Body of pancreas (tissue), 4 donors: ENCODE data around the gene PAK5. TPM values are rescaled to one million over a fixed set of nuclear protein-coding genes. Genes with fewer than 3 reads are reported as not detected.
A peak's percentile ranks its signal among the peaks of the same experiment; 100 is the strongest.

Experiments
- ATAC-seq: fragments of 150-250 bp; one replicate; pipeline ENCODE4 v1.9.1; 2016
- DNase-seq, 4 donors: peaks; one replicate each; pipeline ENCODE4 v3.0.0-alpha.2; 2019
- H3K27ac ChIP-seq, 4 donors: fragments of 200-600 bp; sonication (generic); 1 replicate in 3 of 4; 2 replicates in 1 of 4; pipeline versions ENCODE4 v1.5.1 to v1.6.1; 2016 to 2019; ENCODE audit warnings: mild to moderate bottlenecking in 1 of 4, mixed read lengths in 1 of 4, moderate library complexity in 1 of 4
- H3K27me3 ChIP-seq, 2 donors: fragments of 200-600 bp; sonication (generic); one replicate each; pipeline ENCODE4 v1.6.0; 2016; ENCODE audit warnings: mild to moderate bottlenecking in 1 of 2
- H3K36me3 ChIP-seq, 2 donors: fragments of 200-600 bp; sonication (generic); replicated peaks in 1 of 2; 2 replicates each; pipeline ENCODE4 v1.5.1; 2016; ENCODE audit warnings: low read depth in 2 of 2; ENCODE audit not compliant: insufficient read depth in 1 of 2
- H3K4me1 ChIP-seq: fragments of 200-600 bp; sonication (generic); one replicate; pipeline ENCODE4 v1.6.0; 2016
- H3K4me3 ChIP-seq, 2 donors: fragments of 200-600 bp; sonication (generic); 1 replicate in 1 of 2; 2 replicates in 1 of 2; pipeline ENCODE4 v1.5.1; 2016 to 2019
- H3K9me3 ChIP-seq, 3 donors: fragments of 200-600 bp; sonication (generic); 1 replicate in 2 of 3; 2 replicates in 1 of 3; pipeline ENCODE4 v1.5.1; 2016
- POLR2A ChIP-seq, 3 donors: fragments of 450-650 bp; IDR thresholded peaks; one replicate each; pipeline ENCODE4 v1.6.1; 2016; ENCODE audit warnings: antibody characterized with exemption in 3 of 3, mild to moderate bottlenecking in 2 of 3
- WGBS, 2 donors: methylation state at CpG; one replicate each; pipeline ENCODE4 v1.1.5; 2017; 5-methylcytosine and 5-hydroxymethylcytosine counted together
- intact Hi-C: fragments of 100-400 bp; cut with DNase I; formaldehyde crosslinking; loops from one replicate; pipeline ENCODE4 v1.15.1; 2023
- total RNA-seq, 2 donors: library from RNA; depleted of rRNA; stranded (reverse); fragments of >200 nt; gene quantifications; one replicate each; pipeline ENCODE4 v1.1.0, GENCODE V29; 2016
- TF ChIP-seq, protein P1 (sequence below), 7 experiments: fragments of 450-650 bp in 4 of 7; fragments of 200-600 bp in 3 of 7; sonication (generic) in 3 of 7; IDR thresholded peaks; one replicate each; pipeline ENCODE4 v1.5.1; 2016 to 2019; ENCODE audit warnings: antibody characterized with exemption in 7 of 7

The PAK5 gene
- total RNA-seq, 2 donors from 2014 or later, result 0.33 to 0.52 TPM

DNA sequence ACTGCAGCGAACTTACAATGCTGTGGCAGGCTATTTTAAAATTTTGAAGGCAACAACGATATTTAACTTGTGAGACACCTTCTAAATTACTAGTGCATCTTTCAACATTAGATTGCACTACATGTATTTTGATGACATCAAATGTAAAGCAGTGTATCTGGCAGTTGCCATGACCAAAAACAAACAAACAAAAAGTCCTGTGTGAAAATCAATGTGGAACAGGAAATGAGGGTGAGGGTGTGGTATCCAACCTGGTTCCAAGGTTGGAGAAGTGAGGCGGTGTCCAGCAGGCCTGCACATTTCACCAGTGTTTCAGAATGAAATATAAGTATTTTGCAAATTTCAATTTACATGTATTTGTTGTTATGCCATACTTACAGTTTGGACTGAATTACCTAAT lies 212.5 kb downstream of the PAK5 start:
- H3K27ac ChIP-seq, result no peak overlapping the region
- TF ChIP-seq, protein P1, sequence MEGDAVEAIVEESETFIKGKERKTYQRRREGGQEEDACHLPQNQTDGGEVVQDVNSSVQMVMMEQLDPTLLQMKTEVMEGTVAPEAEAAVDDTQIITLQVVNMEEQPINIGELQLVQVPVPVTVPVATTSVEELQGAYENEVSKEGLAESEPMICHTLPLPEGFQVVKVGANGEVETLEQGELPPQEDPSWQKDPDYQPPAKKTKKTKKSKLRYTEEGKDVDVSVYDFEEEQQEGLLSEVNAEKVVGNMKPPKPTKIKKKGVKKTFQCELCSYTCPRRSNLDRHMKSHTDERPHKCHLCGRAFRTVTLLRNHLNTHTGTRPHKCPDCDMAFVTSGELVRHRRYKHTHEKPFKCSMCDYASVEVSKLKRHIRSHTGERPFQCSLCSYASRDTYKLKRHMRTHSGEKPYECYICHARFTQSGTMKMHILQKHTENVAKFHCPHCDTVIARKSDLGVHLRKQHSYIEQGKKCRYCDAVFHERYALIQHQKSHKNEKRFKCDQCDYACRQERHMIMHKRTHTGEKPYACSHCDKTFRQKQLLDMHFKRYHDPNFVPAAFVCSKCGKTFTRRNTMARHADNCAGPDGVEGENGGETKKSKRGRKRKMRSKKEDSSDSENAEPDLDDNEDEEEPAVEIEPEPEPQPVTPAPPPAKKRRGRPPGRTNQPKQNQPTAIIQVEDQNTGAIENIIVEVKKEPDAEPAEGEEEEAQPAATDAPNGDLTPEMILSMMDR (IDR thresholded peaks at IDR 0.05), result no peak
- TF ChIP-seq POLR2A (IDR thresholded peaks at IDR 0.05), result no peak
- no peaks in the 10 kb centered on the region for H3K9me3 ChIP-seq
- no peak overlapping the region for H3K4me3 ChIP-seq
- WGBS, 2 donors, result 65 to 72% methylated on average over 3 of the region's 3 CpGs
- no peaks in the 10 kb centered on the region for H3K4me1 ChIP-seq
- ATAC-seq (peak; percentile 42), DNase-seq (no peak)
- intact Hi-C loops, result no loop called here
- no peaks in the 10 kb centered on the region for H3K27me3 ChIP-seq
- no peaks in the 10 kb centered on the region for H3K36me3 ChIP-seq

DNA sequence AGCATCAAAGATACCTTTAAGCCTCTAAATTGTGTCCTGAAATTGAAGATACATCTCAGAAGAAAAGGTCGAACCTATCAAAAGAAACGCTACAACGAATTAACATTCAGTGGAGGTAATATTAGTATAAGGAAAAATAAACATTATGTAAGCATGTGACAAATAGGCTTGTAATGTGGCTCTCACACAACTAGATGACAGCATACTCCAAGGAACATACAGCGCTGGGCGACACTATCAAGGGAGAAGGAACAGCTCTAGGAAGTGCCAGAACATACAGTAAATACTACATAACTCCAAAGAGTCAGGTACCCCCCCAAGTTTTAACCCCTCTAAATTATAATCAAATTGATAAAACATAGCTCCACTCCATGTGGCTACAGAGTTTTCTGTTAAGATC lies 220.9 kb downstream of the PAK5 start:
- no peak for TF ChIP-seq POLR2A (IDR thresholded peaks at IDR 0.05)
- TF ChIP-seq, protein P1 (IDR thresholded peaks at IDR 0.05), result peak; percentile 38 to 95 (median 93)
- no peaks in the 10 kb centered on the region for H3K27me3 ChIP-seq
- no peak overlapping the region for H3K4me3 ChIP-seq
- H3K4me1 ChIP-seq, result peaks cover 11% of the 10 kb centered on the region
- H3K36me3 ChIP-seq, result no peaks in the 10 kb centered on the region
- 8 to 14% methylated on average over 5 of the region's 5 CpGs for WGBS, 2 donors
- intact Hi-C loops, result loop anchor here (5.0 kb wide), 1 partner anchor 294 kb away; no protein-coding TSS in a partner anchor
- peak; percentile 59 to 77 (median 73) for DNase-seq
- ATAC-seq, result peak; percentile 95
- H3K27ac ChIP-seq, result no peak overlapping the region
- no peaks in the 10 kb centered on the region for H3K9me3 ChIP-seq

DNA sequence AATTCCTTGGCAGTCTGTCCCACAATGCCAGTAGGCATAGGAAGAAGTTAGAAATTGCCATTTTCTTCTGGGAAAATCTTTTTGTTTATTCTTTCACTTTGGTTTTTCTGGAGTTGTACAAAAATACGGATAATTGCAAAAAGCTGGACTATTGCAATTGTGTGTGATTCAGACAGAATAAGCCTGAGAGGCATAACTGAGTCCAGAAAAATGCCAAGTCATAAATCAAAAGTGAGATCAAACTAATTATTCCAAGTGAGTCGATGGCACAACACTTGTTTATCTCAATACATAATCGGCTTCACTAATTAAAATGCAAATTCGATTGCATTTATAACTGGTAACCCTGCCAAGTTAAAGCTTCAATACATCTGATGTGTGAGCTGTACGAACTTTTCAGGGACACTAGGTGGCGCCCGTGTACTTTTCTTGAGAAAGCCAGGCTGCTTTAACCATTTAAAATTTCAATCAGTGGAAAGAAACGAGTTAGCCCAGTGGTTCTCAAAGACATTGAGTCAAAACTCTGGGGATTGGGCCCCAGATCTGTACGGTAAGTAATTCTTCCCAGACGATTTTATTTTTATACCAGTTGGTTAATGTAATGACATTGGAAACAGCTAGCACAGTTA lies 221.9 kb downstream of the PAK5 start:
- Histone ChIP-seq H3K36me3 (no peaks in the 10 kb centered on the region), H3K4me3 (no peak overlapping the region), H3K27me3 (no peaks in the 10 kb centered on the region), H3K27ac (no peak overlapping the region), H3K9me3 (no peaks in the 10 kb centered on the region), H3K4me1 (peaks cover 11% of the 10 kb centered on the region)
- DNase-seq (peak; percentile 74 to 82 (median 79)), ATAC-seq (peak; percentile 73)
- WGBS, 2 donors, result 3 to 4% methylated on average over 10 of the region's 10 CpGs
- intact Hi-C loops, result loop anchor here (5.0 kb wide), 1 partner anchor 295 kb away; no protein-coding TSS in a partner anchor
- TF ChIP-seq POLR2A (IDR thresholded peaks at IDR 0.05), result no peak
- TF ChIP-seq, protein P1 (IDR thresholded peaks at IDR 0.05), result peak; percentile 71 to 92 (median 84)

DNA sequence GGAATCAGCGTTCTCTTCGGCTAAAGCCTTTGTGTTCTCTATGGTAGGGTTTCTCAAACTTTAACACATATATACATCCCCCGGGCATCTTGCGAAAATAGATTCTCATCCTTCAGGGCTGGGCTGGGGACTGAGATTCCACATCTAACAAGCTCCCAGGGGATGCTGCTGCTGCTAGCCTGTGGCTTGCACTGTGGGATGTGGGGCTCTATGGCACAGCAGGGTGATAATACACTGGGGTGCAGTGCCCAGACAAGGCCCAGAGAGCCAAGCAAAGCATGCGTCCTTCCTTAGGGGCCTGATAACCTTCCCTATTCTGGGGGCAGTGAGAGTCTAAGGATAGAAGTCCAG lies 222.4 kb downstream of the PAK5 start:
- no peaks in the 10 kb centered on the region for H3K27me3 ChIP-seq
- ATAC-seq (no peak), DNase-seq (no peak)
- H3K36me3 ChIP-seq, result no peaks in the 10 kb centered on the region
- peaks cover 11% of the 10 kb centered on the region for H3K4me1 ChIP-seq
- H3K9me3 ChIP-seq, result no peaks in the 10 kb centered on the region
- TF ChIP-seq POLR2A (IDR thresholded peaks at IDR 0.05), result no peak
- TF ChIP-seq, protein P1 (IDR thresholded peaks at IDR 0.05), result no peak
- 66 to 69% methylated on average over 5 of the region's 5 CpGs for WGBS, 2 donors
- no peak overlapping the region for H3K27ac ChIP-seq
- H3K4me3 ChIP-seq, result no peak overlapping the region
- intact Hi-C loops, result loop anchor here (5.0 kb wide), 1 partner anchor 296 kb away; no protein-coding TSS in a partner anchor
